GM12891 (cell line): ENCODE data around the gene SORCS1.

Experiments used
- DNase-seq: peaks from one replicate; pipeline ENCODE4 v3.0.0; 2011; ENCODE audit warnings: low spot score; ENCODE audit not compliant: insufficient read length
- FAIRE-seq: peaks from 2 replicates; lab custom pipeline; 2011; peaks lifted over from hg19 to GRCh38; lab: Jason Lieb, UNC
- PAX5 ChIP-seq: IDR thresholded peaks from 2 replicates; pipeline ENCODE4 v1.6.1; 2011; ENCODE audit warnings: low read length, moderate library complexity, mild to moderate bottlenecking; ENCODE audit not compliant: insufficient read depth, severe bottlenecking
- POLR2A ChIP-seq: IDR thresholded peaks from 2 replicates; pipeline ENCODE4 v1.6.1; 2011; ENCODE audit warnings: low read depth, low read length, control low read depth
- POLR2AphosphoS5 ChIP-seq: IDR thresholded peaks from 2 replicates; pipeline ENCODE4 v1.6.1; 2011; ENCODE audit warnings: low read depth, low read length, control low read depth
- POU2F2 ChIP-seq: IDR thresholded peaks from 2 replicates; pipeline ENCODE4 v1.6.1; 2011; ENCODE audit warnings: low read depth, mild to moderate bottlenecking, control low read depth, low read length, moderate library complexity
- SPI1 ChIP-seq: IDR thresholded peaks from 2 replicates; pipeline ENCODE4 v1.6.1; 2011; ENCODE audit warnings: low read depth, low read length, control low read depth
- TAF1 ChIP-seq: IDR thresholded peaks from 2 replicates; pipeline ENCODE4 v1.6.1; 2011; ENCODE audit warnings: low read depth, low read length, control low read depth

Gene SORCS1

GRCh38 chr10:107122703-107123102, 41.8 kb downstream of the SORCS1 start:
- no peak for FAIRE-seq
- no peak for DNase-seq
- TF ChIP-seq POLR2AphosphoS5 (no peak), SPI1 (no peak), POLR2A (no peak), POU2F2 (no peak), PAX5 (no peak), TAF1 (no peak)

GRCh38 chr10:107118866-107119265, 45.6 kb downstream of the SORCS1 start:
- DNase-seq: no peak
- TF ChIP-seq POU2F2: no peak
- TF ChIP-seq POLR2A: no peak
- TF ChIP-seq TAF1: no peak
- TF ChIP-seq POLR2AphosphoS5: no peak
- TF ChIP-seq SPI1: no peak
- TF ChIP-seq PAX5: no peak
- no peak for FAIRE-seq

GRCh38 chr10:107104026-107104652, 60.4 kb downstream of the SORCS1 start:
- FAIRE-seq (no peak), DNase-seq (no peak)
- no peak for TF ChIP-seq SPI1
- no peak for TF ChIP-seq POLR2AphosphoS5
- TF ChIP-seq POU2F2: no peak
- TF ChIP-seq TAF1: no peak
- TF ChIP-seq PAX5: no peak

GRCh38 chr10:107103174-107104025, 61.1 kb downstream of the SORCS1 start:
- no peak for FAIRE-seq
- TF ChIP-seq POU2F2: no peak
- no peak for TF ChIP-seq POLR2AphosphoS5
- TF ChIP-seq SPI1: no peak
- TF ChIP-seq PAX5: no peak
- TF ChIP-seq TAF1: no peak
- TF ChIP-seq POLR2A: no peak
- DNase-seq: no peak

GRCh38 chr10:107098326-107098725, 66.2 kb downstream of the SORCS1 start:
- DNase-seq: no peak
- TF ChIP-seq POLR2A (no peak), POLR2AphosphoS5 (no peak), TAF1 (no peak), PAX5 (no peak), SPI1 (no peak), POU2F2 (no peak)
- no peak for FAIRE-seq

- DNase-seq (no peak), FAIRE-seq (no peak)
- no peak for TF ChIP-seq POLR2A
- TF ChIP-seq PAX5: no peak
- TF ChIP-seq POLR2AphosphoS5: no peak
- TF ChIP-seq SPI1: no peak
- TF ChIP-seq POU2F2: no peak
- TF ChIP-seq TAF1: no peak
These were observed 69.5 kb downstream of the SORCS1 start for GRCh38 chr10:107094824-107095522.

- no peak for DNase-seq
- FAIRE-seq: no peak
- no peak for TF ChIP-seq POLR2A
- TF ChIP-seq SPI1: no peak
- TF ChIP-seq TAF1: no peak
- no peak for TF ChIP-seq POLR2AphosphoS5
- no peak for TF ChIP-seq PAX5
- TF ChIP-seq POU2F2: no peak
These were observed 72.2 kb downstream of the SORCS1 start for GRCh38 chr10:107092321-107092720.

- no peak for TF ChIP-seq PAX5
- TF ChIP-seq POU2F2: no peak
- TF ChIP-seq POLR2A: no peak
- no peak for TF ChIP-seq TAF1
- no peak for TF ChIP-seq SPI1
- TF ChIP-seq POLR2AphosphoS5: no peak
- no peak for DNase-seq
- FAIRE-seq: no peak
These were observed 73.4 kb downstream of the SORCS1 start for GRCh38 chr10:107091126-107091525.

GRCh38 chr10:107085665-107086525, 78.6 kb downstream of the SORCS1 start:
- TF ChIP-seq POLR2A (no peak), SPI1 (no peak), POU2F2 (no peak), PAX5 (no peak), POLR2AphosphoS5 (no peak), TAF1 (no peak)
- no peak for FAIRE-seq
- DNase-seq: no peak
